ENCODE results near the gene BBS9.
A peak's percentile ranks its signal among the peaks of the same experiment; 100 is the strongest.
"Not testable (repeated sequence)": the region's sequence is repeated elsewhere in the genome, so short reads cannot be mapped to it uniquely, and the experiment has no call there.

BBS9 gene

GRCh38 chr7:33186192-33186591 is 56.8 kb downstream of the BBS9 start:
- no peak for DNase-seq
- intact Hi-C loops (cut with DNase I): no loop called here

- no peak for DNase-seq
These were observed 61.4 kb downstream of the BBS9 start for GRCh38 chr7:33190688-33191304.

GRCh38 chr7:33191340-33191739 is 62.0 kb downstream of the BBS9 start:
- intact Hi-C loops (cut with DNase I): no loop called here
- DNase-seq: no peak

More at GRCh38 chr7:33190688-33191304, 61.4 kb downstream of the BBS9 start:
- intact Hi-C loops (cut with DNase I): no loop called here

DNA sequence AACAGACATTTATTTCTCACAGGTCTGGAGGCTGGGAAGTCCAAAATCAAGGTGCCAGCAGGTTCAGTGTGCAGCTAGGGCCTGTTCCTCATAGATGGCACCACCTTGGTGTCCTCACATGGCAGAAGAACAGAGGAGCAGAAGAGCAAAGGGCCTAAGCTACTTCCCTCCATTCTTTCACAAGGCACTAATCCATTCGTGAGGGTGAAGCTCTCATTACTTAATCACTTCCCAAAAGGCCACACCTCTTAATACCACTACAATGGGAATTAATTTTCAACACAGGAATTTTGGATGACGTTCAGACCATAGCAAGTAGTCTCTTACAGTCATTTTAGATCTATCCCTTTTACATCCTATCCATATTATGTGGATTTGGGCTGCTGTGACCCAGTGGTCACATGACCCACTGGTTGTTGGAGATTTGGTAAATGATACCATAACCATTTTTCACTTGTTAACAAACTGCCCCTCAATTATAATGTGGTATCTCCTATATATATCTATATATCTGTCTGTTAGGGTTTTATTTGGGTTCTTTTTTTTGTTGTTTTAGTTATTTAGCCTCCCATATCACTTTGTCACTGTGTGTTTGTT is 63.4 kb downstream of the BBS9 start:
- intact Hi-C loops (cut with DNase I): no loop called here

GRCh38 chr7:33193308-33193864 is 64.0 kb downstream of the BBS9 start:
- intact Hi-C loops (cut with DNase I): no loop called here
- no peak for DNase-seq

More for the DNA sequence above, 63.4 kb downstream of the BBS9 start:
- DNase-seq: no peak

GRCh38 chr7:33195264-33195663 is 65.9 kb downstream of the BBS9 start:
- DNase-seq: no peak
- intact Hi-C loops (cut with DNase I): no loop called here

DNA sequence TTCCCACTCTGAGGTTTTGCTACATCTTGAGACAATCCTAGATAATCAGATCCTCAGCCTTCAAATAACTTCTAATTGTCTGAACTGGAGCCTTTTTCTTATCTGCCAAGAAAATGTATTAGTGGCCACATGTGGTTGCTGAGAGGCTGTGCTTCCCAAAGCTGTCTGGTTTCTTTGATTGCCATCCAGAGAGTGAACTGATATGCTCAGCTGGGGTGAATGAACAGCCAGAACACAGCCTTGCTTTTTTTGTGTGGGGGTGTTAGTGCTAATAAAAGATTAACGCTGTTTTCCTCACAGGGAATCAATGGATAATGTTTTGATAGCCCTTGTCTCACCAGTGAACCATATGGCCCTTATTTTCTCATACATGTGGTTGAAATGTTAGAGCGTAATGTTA is 66.9 kb downstream of the BBS9 start:
- DNase-seq: peak in 2 of 42 donors; percentile 4 to 10
- intact Hi-C loops (cut with DNase I): no loop called here

DNA sequence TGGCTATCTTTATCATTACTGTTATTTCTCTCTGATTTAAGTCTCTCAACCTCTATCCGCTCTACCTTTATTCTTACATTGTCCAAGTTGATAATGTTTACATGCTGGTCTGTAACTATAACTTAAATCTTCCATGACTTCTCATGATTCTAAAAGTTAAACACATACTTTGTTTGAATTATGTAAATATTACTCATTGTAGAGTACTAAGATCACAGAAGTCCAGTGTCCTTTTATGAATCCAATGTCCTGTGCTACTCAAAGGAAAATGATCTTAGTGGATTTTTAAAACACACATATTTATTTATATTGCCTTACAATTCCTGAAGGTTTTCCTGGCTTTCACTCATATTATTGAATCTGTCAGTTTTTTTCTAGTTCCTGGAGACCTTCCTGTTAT is 70.9 kb downstream of the BBS9 start:
- no peak for DNase-seq
- intact Hi-C loops (cut with DNase I): no loop called here

DNA sequence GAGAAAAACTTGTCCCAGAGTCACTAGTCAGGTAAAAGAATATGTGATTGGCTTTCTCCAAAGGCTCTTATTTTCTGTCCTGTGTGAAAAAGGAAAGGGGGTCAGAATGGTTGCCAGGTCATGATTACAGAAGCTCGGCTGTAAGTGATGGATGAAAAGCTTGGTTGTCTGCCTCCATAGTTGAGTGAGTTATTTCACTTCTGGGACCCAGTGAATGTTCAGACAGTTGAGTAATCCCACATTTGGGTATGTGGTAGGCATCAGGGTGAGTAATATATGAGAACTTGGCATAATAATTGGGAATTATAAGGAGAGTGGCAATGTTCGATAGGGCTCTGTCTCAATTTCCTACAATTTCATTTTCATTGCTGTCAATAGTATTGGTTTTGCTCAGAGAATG is 72.5 kb downstream of the BBS9 start:
- intact Hi-C loops (cut with DNase I): no loop called here
- no peak for DNase-seq

- no peak for DNase-seq
- intact Hi-C loops (cut with DNase I): no loop called here
These were observed 81.6 kb downstream of the BBS9 start for GRCh38 chr7:33210958-33211357.

- intact Hi-C loops (cut with DNase I): no loop called here
- DNase-seq: no peak
These were observed 82.8 kb downstream of the BBS9 start for GRCh38 chr7:33212144-33212543.

- DNase-seq: no peak
- intact Hi-C loops (cut with DNase I): no loop called here
These were observed 86.6 kb downstream of the BBS9 start for GRCh38 chr7:33215992-33216391.

GRCh38 chr7:33217595-33217994 is 88.2 kb downstream of the BBS9 start:
- intact Hi-C loops (cut with DNase I): no loop called here
- no peak for DNase-seq

GRCh38 chr7:33218841-33219535 is 89.6 kb downstream of the BBS9 start:
- intact Hi-C loops (cut with DNase I); DNase-seq: not testable (repeated sequence)

- no peak for DNase-seq
- intact Hi-C loops (cut with DNase I): no loop called here
These were observed 90.9 kb downstream of the BBS9 start for GRCh38 chr7:33220231-33220630.

DNA sequence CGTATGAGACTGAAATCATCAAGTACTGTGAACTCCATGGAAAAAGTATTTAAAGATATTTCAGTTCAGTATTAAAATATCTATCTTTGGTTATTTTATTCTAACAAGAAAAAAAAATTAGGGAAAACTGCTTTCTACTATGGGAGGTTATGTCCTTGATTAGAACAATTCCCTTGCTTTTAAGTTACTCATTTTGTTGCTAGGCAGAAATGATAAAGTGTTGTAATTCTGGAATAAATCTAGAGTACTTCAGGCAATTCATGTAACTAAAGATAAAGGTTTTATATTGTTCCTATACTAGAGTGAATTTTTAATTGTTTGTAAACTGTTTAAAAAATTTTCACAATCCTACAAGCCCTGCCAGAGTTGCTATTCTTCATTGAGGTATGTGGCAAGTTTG is 92.0 kb downstream of the BBS9 start:
- intact Hi-C loops (cut with DNase I): no loop called here
- no peak for DNase-seq

- intact Hi-C loops (cut with DNase I): no loop called here
- no peak for DNase-seq
These were observed 103.3 kb downstream of the BBS9 start for GRCh38 chr7:33232632-33233145.

- intact Hi-C loops (cut with DNase I): no loop called here
- DNase-seq: no peak
These were observed 104.3 kb downstream of the BBS9 start for GRCh38 chr7:33233659-33234058.

DNA sequence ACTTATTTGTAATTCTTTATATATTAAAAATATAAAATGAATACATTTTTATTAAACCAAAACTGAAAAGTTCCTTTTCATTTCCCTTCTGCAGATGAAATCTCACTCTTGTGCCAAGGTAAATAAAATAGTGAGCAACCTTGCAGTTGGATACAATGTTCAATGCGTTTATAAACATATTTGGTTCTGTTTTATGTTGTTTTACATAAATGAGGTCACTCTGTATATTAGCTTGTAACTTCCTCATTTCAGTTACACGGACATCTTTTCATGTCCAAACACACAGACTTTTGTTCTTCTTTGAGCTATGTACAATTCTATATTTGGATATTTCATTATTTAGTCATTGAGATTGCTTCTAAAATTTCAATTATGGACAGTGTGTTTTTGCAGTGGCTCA is 107.7 kb downstream of the BBS9 start:
- DNase-seq: no peak
- intact Hi-C loops (cut with DNase I): no loop called here

GRCh38 chr7:33243319-33243881 is 114.0 kb downstream of the BBS9 start:
- intact Hi-C loops (cut with DNase I): no loop called here
- peak in 10 of 42 donors; percentile 6 to 50 (median 16) for DNase-seq

All from head of caudate nucleus (tissue), 42 donors.